Left kidney (tissue), 2 donors: ENCODE results near the gene HDAC4. TPM values are rescaled to one million over a fixed set of nuclear protein-coding genes. Genes with fewer than 3 reads are reported as not detected.

Source experiments
- DNase-seq: peaks from one replicate; pipeline ENCODE4 v3.0.0-alpha.2; 2013
- polyA plus RNA-seq: library from polyadenylated mRNA; unstranded; fragments of 120-200 nt; gene quantifications from one replicate; pipeline ENCODE4 v1.2.1, GENCODE V29; 2013; ENCODE audit not compliant: insufficient read length

The HDAC4 gene
- polyA plus RNA-seq, 1 donor: 13.3 TPM

- DNase-seq: no peak
Measured at GRCh38 chr2:239253701-239254436, 147.0 kb downstream of the HDAC4 start.

- no peak for DNase-seq
Measured at GRCh38 chr2:239253264-239253663, 147.6 kb downstream of the HDAC4 start.

GRCh38 chr2:239252801-239253200, 148.0 kb downstream of the HDAC4 start:
- no peak for DNase-seq

- no peak for DNase-seq
Measured at GRCh38 chr2:239252393-239252792, 148.4 kb downstream of the HDAC4 start.

GRCh38 chr2:239251971-239252370, 148.8 kb downstream of the HDAC4 start:
- no peak for DNase-seq

- DNase-seq: no peak
Measured at GRCh38 chr2:239250216-239251081, 150.4 kb downstream of the HDAC4 start.

GRCh38 chr2:239249776-239250175, 151.0 kb downstream of the HDAC4 start:
- DNase-seq: peak; percentile 78

GRCh38 chr2:239249048-239249447, 151.8 kb downstream of the HDAC4 start:
- DNase-seq: no peak

- DNase-seq: peak; percentile 68
Measured at GRCh38 chr2:239247401-239248245, 153.2 kb downstream of the HDAC4 start.

- no peak for DNase-seq
Measured at GRCh38 chr2:239246723-239247122, 154.1 kb downstream of the HDAC4 start.

- no peak for DNase-seq
Measured at GRCh38 chr2:239245872-239246721, 154.7 kb downstream of the HDAC4 start.

GRCh38 chr2:239245107-239245506, 155.7 kb downstream of the HDAC4 start:
- DNase-seq: no peak

- no peak for DNase-seq
Measured at GRCh38 chr2:239244625-239245024, 156.2 kb downstream of the HDAC4 start.

GRCh38 chr2:239241431-239241960, 159.3 kb downstream of the HDAC4 start:
- no peak for DNase-seq

- DNase-seq: no peak
Measured at GRCh38 chr2:239240414-239240881, 160.4 kb downstream of the HDAC4 start.

- DNase-seq: no peak
Measured at GRCh38 chr2:239239607-239240413, 161.0 kb downstream of the HDAC4 start.

GRCh38 chr2:239238839-239239606, 161.8 kb downstream of the HDAC4 start:
- no peak for DNase-seq

GRCh38 chr2:239238381-239238780, 162.4 kb downstream of the HDAC4 start:
- no peak for DNase-seq

GRCh38 chr2:239236808-239237205, 164.0 kb downstream of the HDAC4 start:
- no peak for DNase-seq
